A549 (cell line): ENCODE data around the gene HNRNPM.

Experiments used
- BHLHE40 ChIP-seq: IDR thresholded peaks from 2 replicates; pipeline ENCODE4 v1.6.1; 2012; ENCODE audit warnings: low read depth, low read length, inconsistent platforms
- CBX8 ChIP-seq: fragments of 200-600 bp; sonication (generic); IDR thresholded peaks from 2 replicates; pipeline ENCODE4 v1.6.1; 2016
- CEBPB ChIP-seq, 2 experiments: fragments of >200 bp in 1 of 2; sonication (Bioruptor Twin) in 1 of 2; formaldehyde crosslinking in 1 of 2; IDR thresholded peaks; 2 replicates each; pipeline ENCODE4 v1.6.1; 2012 to 2016
- EHMT2 ChIP-seq: fragments of 200-600 bp; sonication (generic); IDR thresholded peaks from 2 replicates; pipeline ENCODE4 v1.6.1; 2016; ENCODE audit warnings: antibody characterized with exemption, low read depth, mild to moderate bottlenecking, moderate library complexity
- EP300 ChIP-seq, 2 experiments: fragments of >200 bp; sonication (Bioruptor Twin); formaldehyde crosslinking; IDR thresholded peaks; 2 replicates in 1 of 2; 3 replicates in 1 of 2; pipeline ENCODE4 v1.6.1; 2016 to 2017
- HOXA7 ChIP-seq: fragments of 250-450 bp; sonication (Bioruptor Pico); IDR thresholded peaks from 2 replicates; pipeline ENCODE4 v1.5.0; 2020; ENCODE audit warnings: mild to moderate bottlenecking, moderate library complexity
- KDM5A ChIP-seq: fragments of 200-600 bp; sonication (generic); IDR thresholded peaks from 2 replicates; pipeline ENCODE4 v1.6.1; 2016; ENCODE audit warnings: antibody characterized with exemption, mild to moderate bottlenecking
- POLR2AphosphoS2 ChIP-seq: conservative IDR thresholded peaks from 2 replicates; pipeline ENCODE4 v1.6.1; 2012; ENCODE audit warnings: low read length, improper control_type of control experiment, inconsistent platforms
- RAD21 ChIP-seq, 2 experiments: fragments of >200 bp in 1 of 2; sonication (Bioruptor Twin) in 1 of 2; formaldehyde crosslinking in 1 of 2; IDR thresholded peaks in 1 of 2; conservative IDR thresholded peaks in 1 of 2; 2 replicates in 1 of 2; 3 replicates in 1 of 2; pipeline ENCODE4 v1.6.1; 2012 to 2018; ENCODE audit warnings: inconsistent platforms in 1 of 2
- SMC3 ChIP-seq: fragments of >200 bp; sonication (Bioruptor Twin); formaldehyde crosslinking; IDR thresholded peaks from 3 replicates; pipeline ENCODE4 v1.6.1; 2018; ENCODE audit warnings: inconsistent platforms
- TF ChIP-seq, protein P1 (sequence below): fragments of >200 bp; sonication (Bioruptor Twin); formaldehyde crosslinking; IDR thresholded peaks from 3 replicates; pipeline ENCODE4 v1.5.1; 2016

DNA sequence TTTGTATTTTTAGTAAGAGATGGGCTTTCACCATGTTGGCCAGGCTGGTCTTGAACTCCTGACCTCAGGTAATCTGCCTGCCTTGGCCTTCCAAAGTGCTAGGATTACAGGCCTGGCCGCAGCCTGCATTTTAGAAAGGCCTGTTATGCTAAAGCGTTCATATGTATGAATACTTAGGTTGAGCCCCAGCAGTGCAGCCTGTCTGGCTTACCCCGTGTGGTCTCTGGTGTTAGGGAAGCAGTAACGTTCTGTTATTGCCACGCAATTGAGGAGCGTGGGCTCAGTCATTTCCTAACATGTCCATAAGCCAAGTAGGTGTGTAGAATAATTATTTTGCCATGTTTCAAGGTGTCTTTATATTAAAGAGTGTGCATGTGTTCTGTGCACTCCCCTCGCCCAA is 14.3 kb downstream of the HNRNPM start:
- TF ChIP-seq, protein P1, sequence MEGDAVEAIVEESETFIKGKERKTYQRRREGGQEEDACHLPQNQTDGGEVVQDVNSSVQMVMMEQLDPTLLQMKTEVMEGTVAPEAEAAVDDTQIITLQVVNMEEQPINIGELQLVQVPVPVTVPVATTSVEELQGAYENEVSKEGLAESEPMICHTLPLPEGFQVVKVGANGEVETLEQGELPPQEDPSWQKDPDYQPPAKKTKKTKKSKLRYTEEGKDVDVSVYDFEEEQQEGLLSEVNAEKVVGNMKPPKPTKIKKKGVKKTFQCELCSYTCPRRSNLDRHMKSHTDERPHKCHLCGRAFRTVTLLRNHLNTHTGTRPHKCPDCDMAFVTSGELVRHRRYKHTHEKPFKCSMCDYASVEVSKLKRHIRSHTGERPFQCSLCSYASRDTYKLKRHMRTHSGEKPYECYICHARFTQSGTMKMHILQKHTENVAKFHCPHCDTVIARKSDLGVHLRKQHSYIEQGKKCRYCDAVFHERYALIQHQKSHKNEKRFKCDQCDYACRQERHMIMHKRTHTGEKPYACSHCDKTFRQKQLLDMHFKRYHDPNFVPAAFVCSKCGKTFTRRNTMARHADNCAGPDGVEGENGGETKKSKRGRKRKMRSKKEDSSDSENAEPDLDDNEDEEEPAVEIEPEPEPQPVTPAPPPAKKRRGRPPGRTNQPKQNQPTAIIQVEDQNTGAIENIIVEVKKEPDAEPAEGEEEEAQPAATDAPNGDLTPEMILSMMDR: no peak
- TF ChIP-seq POLR2AphosphoS2: no peak
- no peak for TF ChIP-seq BHLHE40
- no peak for TF ChIP-seq SMC3
- no peak for TF ChIP-seq EP300 (IDR thresholded peaks at IDR 0.05)
- no peak for TF ChIP-seq HOXA7 (CRISPR knock-in tag)
- TF ChIP-seq CEBPB (IDR thresholded peaks at IDR 0.05): no peak
- TF ChIP-seq RAD21 (conservative IDR thresholded peaks at IDR 0.05 in 1 of 2, IDR thresholded peaks at IDR 0.05 in 1 of 2): no peak
- TF ChIP-seq KDM5A: no peak
- no peak for TF ChIP-seq CBX8
- TF ChIP-seq EHMT2: no peak
